Sciatic nerve (tissue), 2 donors: ENCODE data around the gene GNAT3. TPM values are rescaled to one million over a fixed set of nuclear protein-coding genes. Genes with fewer than 3 reads are reported as not detected.

Source experiments
- ATAC-seq: fragments of 200-7000 bp; cut with Tn5 transposase; one replicate; pipeline ENCODE4 v1.9.1; 2020; ENCODE audit warnings: mild to moderate bottlenecking, moderate library complexity
- DNase-seq: peaks from one replicate; pipeline ENCODE4 v3.0.0-alpha.2; 2020; ENCODE audit warnings: low spot score
- intact Hi-C: fragments of 100-400 bp; cut with DNase I; formaldehyde crosslinking; loops from one replicate; pipeline ENCODE4 v1.14.2; 2022
- total RNA-seq: library from RNA; stranded (reverse); fragmentation: NEBNext Ultra II Directional; extraction: Animal tissue kit (Norgen Biotek cat#: 25700); gene quantifications from one replicate; pipeline ENCODE4 v1.2.1, GENCODE V29; 2021
- donor health status: DM: no; HTN: no; CAD: no.
- donor health status: DM: no; HTN: no; CAD: no.

GNAT3 gene
- total RNA-seq, 1 donor from 2014 or later, result not detected

DNA sequence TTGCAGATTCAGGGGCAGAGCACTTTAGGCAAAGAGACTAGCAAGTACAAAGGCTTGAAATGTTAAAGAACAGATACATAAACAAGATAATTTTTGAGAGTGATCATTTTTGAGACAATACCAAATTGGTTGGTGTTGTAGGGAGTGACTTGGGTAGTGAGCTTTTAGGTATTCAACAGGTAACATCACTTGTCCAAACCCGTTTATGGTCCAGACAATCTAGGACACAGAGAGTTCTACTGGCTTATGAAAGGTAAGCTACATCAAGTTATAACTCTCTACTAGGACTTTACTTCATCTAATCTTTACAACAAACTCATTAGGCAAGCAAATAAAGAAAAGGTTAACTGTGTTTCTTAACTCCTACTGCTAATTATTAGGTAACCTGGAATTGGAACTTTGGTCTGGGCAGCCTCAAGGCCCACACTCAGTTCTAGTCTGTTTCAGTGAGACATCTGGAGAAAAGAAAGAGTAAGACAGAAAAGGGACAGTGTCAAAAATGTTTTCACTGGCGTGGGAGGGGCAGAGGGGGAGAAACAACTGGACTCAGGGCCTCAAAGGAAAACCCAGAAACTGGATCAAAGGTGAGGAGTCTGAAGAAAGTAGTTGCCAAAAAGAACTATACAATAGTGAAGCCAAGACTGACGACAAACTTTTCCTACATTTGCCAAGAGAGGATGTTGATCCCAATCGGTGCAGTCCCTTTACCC is 39.2 kb downstream of the GNAT3 start:
- peak; percentile 78 for ATAC-seq
- intact Hi-C loops, result no loop called here
- no peak for DNase-seq

DNA sequence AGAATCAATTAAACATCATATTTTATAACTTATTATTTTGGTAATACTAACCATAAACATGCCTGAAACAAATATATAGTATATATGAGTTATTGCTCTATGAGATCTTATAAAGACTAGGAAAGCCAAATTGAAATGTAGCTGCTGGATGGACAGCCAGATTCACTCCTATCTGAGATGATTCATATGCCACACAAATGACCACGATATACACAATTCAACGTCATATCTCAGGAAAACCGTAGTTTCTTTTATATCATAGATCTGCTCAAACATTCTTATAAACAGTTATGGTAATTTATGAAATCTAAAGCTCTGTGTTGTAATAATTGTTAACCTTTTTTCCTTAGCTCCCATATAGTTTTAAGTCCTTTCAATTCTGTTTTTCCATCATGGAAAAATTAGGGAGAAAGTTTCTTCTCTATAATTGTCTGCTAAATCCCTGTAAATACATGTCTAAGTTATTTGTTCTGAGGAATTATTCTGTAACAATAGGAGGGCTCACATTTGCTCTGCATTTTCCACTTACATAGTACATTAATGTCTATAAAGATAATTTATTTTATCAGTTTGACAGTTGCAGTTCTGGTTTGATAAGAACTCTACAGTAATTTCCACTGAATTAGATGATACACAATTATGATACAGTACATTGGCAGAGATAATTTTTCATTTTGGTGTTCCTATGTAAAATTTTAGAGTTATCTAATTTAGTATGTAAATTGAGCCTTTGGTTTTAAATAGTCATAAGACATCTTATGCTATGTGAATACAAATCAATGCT is 42.7 kb downstream of the GNAT3 start:
- intact Hi-C loops, result no loop called here
- DNase-seq (no peak), ATAC-seq (no peak)

DNA sequence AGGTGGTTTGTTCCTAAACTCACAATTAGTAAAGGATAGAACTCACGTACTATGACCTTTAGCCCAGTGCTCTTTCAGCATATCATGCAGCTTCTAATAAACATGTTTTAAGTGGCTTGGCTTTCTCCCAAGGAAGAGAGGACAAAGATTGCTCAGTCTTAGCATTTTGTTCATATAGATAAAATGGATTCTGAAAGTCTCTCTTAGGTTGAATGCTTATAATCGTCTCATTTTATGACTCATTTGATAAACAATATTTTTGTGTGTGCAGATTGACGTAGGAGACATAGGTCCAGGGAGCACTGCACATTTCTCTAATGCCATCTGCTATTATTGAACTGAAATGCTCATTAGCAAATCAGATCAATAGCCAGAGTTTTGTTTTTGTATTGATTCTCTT is 44.8 kb downstream of the GNAT3 start:
- intact Hi-C loops, result no loop called here
- no peak for DNase-seq
- ATAC-seq, result no peak

DNA sequence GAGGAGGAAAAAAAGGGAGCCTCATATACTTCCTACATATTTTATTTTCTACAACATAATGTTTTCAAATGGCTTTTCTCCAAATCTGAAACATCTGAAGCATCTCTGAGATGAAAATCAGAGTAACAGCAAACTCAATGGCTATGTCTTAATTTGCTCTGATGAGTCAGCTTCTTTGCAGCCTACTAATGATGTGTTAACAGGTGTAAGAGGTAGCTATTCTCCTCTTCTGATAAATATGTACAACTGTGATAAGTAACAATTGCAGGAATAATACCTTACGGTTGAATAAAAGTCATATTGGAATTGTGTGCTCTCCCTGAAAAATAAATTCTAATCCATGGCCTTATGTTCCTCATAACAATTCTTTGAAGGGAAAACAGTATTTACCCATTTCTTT is 45.2 kb downstream of the GNAT3 start:
- no peak for DNase-seq
- intact Hi-C loops, result no loop called here
- ATAC-seq, result no peak

DNA sequence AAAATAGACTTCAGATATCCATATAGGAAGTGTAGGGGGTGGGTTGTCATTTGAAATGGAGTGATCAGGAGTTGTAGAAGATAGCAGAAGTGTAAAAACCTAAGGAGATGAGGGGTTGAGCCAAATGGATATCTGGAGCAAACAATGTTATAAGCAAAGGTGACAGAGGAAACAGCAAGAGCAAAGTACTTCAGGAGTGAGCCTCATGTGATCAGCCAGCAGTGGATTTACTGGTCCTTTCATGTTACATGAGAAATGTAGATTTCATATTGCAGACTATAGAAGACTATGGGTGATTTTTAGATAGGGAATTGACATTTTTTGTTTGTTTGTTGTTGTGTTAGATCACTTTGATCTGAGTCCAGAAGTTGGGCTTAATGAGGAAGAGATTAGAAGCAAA is 47.7 kb downstream of the GNAT3 start:
- no peak for ATAC-seq
- DNase-seq, result no peak

DNA sequence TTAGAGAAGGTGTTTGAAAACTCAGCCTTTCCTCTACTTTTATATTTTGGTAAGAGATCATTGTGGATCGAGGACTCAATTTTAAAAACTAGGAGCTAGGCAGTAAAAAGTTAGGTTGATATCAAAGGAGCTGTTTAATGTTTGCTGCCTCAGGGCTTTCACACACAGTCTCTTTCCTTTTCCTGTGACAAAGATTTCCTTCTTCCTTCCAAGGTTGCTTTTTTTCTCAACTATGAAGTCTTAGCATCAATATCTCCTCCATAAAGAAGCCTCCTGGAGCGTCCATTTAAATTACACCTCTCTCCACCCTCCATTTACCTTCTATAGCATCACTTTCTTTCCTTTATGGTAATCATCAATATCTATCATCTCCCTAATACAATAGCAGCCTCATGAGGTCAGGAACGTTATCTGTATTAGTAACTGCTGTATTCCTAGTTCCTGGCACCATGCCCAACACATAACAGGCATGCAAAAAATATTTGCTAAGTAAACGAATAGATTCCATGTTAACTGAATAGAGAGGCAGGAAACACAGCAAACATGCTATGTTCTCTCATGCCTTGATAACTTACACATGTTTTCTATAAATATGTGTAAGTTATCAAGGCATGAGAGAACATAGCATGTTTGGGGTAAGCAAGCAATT is 48.5 kb downstream of the GNAT3 start:
- no peak for ATAC-seq
- intact Hi-C loops, result no loop called here
- DNase-seq, result no peak

More for the DNA sequence above, 47.7 kb downstream of the GNAT3 start:
- intact Hi-C loops, result no loop called here

DNA sequence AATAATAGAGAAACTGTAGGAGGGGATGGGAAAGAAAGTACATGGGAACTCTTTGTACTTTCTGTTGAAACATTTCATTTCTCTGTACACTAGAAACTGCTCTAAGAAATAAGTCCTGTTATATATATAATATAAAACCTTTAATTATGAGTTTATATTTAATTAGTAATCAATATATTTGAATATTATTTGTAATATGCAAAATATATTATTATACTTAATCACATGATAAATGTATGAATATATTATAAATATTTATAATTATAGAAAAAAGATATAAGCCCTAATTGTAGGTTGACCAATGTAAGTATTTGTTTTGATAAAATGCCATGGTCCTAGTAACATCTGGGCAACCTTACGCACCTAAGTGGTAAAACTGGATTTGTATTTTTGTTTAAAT is 51.0 kb downstream of the GNAT3 start:
- no peak for DNase-seq
- no peak for ATAC-seq
- intact Hi-C loops, result no loop called here

DNA sequence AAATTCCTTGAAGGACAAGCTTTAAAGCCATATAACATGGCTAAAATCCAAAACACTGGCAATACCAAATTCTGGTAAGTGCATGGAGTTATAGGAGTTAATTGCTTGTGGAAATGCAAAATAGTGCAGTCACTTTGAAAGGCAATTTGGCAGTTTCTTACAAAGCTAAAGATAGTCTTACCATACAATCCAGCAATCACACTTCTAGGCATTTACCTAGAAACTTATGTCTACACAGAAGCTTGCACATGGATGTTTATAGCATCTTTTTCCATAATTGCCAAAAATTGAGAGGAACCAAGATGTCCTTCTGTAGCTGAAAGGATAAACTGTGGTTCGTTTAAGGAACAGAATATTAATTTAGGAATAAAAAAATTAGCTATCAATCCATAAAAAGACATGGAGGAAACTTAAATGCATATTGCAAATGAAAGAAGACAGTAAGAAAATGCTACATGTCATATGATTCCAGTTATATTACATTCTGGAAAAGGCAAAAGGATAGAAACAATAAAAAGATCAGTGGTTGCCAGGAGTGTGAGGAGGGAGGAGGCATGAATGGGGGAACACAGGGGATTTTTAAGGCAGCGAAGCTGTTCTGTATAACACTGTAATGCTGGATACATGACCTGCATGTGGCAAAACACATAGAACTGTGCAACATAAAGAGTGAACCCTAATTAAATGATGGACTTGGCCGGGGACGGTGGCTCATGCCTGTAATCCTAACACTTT is 51.9 kb downstream of the GNAT3 start:
- ATAC-seq, result no peak
- DNase-seq, result no peak
- intact Hi-C loops, result loop anchor here (10.0 kb wide), 1 partner anchor 405 kb away; no protein-coding TSS in a partner anchor

DNA sequence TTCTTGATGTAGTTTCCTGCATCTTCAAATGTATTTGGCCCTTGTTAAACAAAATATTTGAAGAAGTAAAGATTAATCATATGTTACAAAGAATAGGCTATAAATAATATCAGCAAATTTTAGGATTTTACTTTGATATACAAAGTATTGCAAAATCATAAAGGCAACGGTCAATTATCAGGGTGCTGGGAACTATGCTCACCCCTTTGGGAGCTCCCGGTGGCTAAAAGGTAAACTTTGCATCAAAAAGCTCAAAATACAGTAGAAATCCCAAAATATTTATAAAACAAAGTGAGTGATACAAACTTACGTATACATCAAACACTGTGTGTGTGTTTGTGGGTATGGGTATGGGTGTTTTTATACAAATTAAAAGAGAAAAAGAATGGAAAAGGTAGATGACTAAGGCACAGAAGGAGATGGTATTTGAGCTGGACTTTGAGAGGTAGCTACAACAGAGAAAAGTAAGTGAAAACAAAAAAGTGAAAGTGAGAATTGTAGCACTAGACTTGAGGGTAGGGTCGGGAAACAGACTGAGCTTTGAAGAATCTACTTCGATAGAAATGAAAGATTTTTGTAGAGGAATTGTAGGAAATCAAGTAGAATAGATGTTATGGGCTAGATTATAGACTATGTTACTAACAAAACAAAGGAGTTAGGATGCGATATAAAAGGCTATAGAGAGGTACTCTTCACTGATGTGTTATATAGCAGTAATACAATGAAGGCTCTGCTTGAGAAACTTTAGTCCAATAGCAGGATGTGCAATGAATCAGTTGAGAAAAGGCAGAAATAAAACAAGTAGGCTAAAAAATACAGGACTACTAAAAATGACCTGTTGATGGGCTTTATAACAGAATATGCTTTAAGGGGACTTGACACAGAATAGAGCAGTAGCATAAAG is 52.8 kb downstream of the GNAT3 start:
- no peak for ATAC-seq
- DNase-seq, result no peak
- intact Hi-C loops, result loop anchor here (10.0 kb wide), 1 partner anchor 404 kb away; no protein-coding TSS in a partner anchor

DNA sequence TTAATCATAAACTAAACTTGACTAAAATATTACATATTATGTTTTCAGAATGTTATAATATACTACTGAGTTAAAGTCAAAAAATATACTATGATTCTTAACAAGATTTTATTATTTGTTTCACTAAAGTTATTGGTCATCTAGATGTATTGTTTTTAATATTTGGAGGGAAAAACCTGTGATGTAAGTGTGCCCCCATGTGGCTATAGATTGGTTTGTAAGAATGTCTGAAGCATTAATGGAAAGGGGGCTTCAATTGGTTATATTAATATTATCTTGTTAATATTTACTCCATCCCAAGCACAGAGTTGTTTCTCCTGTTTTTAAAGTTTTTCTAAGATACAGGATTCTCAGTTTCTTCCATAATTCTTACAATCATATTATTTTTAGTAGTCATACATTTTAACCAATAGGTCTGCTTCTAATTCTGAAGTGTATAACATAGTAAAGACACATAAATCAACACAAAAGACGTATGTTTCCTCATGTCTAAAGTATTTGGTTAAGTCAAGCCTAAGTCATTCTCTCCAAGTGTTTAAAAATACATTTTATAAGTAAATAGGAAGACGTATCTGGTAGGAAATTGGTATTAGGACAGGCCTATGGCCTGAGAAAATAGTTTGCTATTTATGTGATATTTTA is 58.0 kb downstream of the GNAT3 start:
- intact Hi-C loops, result loop anchor here (10.0 kb wide), 1 partner anchor 399 kb away; no protein-coding TSS in a partner anchor
- ATAC-seq (no peak), DNase-seq (no peak)

DNA sequence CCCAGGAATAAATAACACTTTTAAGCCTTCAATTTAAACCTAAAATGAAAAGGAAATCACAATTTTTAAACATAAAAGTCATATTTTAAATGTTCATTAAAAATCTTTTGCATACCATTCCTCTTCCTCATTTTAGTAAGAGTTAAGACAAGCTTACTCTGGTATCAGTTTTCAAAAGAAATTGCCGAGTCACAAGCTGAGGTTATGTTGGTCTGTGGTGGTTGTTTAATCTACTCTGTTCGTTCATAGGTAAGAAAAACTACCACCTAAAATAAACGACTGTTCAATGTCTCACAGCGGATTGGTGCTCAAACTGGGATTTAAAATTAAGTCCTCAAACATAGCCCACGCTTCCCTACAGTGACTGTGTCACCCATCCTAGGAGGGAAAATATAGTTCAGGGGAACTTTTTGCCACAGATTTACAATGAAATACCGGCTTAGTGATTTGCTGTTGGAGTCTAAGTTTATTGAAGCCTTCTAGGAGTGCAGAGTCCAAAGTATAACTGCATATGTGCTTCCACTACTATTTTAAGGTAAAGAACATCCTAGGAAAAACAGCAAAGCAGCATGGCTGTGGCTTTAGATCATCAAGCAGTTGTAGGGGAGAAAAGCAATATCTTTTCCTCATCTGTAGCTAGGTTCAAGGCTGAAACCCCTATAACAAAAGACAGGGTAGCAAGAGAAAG is 61.1 kb downstream of the GNAT3 start:
- ATAC-seq (no peak), DNase-seq (no peak)
- intact Hi-C loops, result loop anchor here (10.0 kb wide), 1 partner anchor 396 kb away; no protein-coding TSS in a partner anchor

DNA sequence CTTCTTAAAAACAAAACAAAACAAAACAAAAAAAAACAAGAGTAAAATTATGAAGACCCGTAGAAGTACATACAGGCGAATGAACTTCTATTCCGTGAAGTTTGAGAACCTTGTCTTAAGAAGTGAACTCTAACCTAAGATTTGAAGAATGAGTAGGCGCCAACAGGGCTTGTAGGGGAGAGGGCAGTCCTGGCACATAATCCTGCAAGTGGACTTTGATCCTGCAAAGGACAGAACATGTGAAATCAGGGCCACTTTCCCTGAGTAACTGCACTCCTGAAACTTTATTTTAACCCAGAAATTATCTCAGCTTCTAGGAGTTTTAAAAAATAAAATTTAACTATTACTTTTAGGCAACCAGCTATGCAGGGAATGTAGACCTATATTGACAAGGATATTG is 62.0 kb downstream of the GNAT3 start:
- ATAC-seq (no peak), DNase-seq (no peak)
- intact Hi-C loops, result loop anchor here (10.0 kb wide), 1 partner anchor 395 kb away; no protein-coding TSS in a partner anchor

DNA sequence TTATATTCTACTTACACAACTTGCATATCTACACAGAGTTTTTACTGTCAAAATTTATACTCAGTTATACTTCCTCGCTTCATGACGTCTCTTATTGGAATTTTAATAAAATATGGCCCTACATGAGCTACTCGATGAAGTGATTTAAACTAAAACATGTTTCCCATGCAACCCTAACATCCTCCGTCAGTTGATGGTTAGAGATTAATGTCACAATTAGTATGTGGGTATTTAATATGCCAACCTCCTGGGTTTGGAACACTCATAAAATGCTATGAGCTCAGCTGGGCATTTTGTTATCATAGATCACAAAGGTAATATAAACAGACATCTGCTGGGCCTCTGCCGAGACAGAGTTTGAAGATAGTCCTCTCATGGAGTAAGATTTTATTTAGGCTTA is 66.5 kb downstream of the GNAT3 start:
- no peak for ATAC-seq
- no peak for DNase-seq
- intact Hi-C loops, result no loop called here

DNA sequence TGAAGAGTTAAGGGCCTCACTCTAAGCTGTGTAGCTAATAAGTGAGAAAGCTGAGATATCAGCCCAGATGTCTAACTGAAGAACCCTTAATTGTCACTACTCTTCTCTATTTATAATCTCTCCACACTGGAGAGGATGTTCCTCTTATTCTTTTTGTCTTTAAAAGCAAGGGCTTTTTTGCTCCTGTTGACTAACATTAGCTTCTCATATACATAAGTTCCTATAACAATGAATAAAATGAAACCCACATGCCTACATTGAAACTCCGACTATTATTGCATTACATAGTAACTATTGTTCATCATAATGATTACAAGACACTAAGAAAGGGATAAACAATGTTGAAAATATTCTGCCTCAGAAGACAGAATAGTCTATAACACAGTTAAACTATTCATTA is 67.1 kb downstream of the GNAT3 start:
- intact Hi-C loops, result no loop called here
- DNase-seq, result no peak
- ATAC-seq, result no peak

DNA sequence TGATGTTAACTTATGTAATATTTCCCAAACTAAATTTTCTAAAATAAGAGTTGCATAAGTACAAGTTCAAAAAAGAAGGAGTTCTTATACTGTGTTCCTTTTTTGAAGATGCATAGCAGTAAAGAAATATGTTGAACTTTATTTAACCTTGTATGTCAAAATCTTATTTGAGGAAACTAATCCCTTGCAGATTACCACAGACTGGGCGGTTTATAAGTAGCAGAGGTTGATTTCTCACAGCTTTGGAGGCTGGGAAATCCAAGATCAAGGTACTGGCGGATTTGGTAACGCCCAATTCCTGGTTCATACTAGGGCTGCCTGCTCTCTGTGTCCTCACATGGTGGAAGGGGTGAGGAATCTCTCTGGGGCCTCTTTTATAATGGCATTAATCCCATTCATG is 68.5 kb downstream of the GNAT3 start:
- intact Hi-C loops, result no loop called here
- no peak for DNase-seq
- no peak for ATAC-seq

DNA sequence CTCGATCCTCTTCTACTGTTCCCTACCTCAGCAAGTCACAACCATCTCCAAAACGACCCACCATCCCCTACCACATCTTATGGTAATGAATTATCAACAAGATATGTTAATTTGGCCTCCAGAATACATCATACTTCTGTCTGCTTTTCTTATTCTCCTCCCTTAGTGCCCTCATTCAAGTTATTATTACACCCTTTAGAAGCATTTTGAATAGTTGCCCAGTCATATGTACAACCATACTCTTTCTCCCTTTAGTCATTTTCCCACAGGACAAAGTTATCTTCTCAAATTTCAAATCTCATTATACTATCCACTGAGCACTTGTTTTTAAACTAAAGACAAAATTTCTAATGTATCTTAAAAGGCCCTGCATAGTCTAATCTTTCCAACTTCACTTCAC is 71.0 kb downstream of the GNAT3 start:
- intact Hi-C loops, result no loop called here
- ATAC-seq (no peak), DNase-seq (no peak)
